H1 (cell line): ENCODE results near the gene KNCN. TPM values are rescaled to one million over a fixed set of nuclear protein-coding genes. Genes with fewer than 3 reads are reported as not detected.

Experiments used
- CTCF ChIA-PET: fragments of 300-600 bp; sonication (Branson Sonifier 250); formaldehyde crosslinking; loops from one replicate; lab custom pipeline; 2021; ENCODE audit not compliant: partially characterized antibody; lab: Charles Lee
- POLR2A ChIA-PET: fragments of 300-600 bp; sonication (Branson Sonifier 250); formaldehyde crosslinking; loops from one replicate; lab custom pipeline; 2021; ENCODE audit warnings: inconsistent platforms; ENCODE audit not compliant: partially characterized antibody; lab: Charles Lee
- DNase-seq, 2 experiments: peaks; one replicate each; pipeline versions ENCODE4 v3.0.0 to v3.0.0-alpha.2; 2010 to 2022; ENCODE audit warnings: low spot score in 2 of 2, low read depth in 1 of 2, mixed read lengths in 1 of 2
- FAIRE-seq: peaks from 2 replicates; lab custom pipeline; 2011; peaks lifted over from hg19 to GRCh38; lab: Jason Lieb, UNC
- H2AFZ ChIP-seq: 2 replicates; pipeline ENCODE4 v1.8.1; 2012; ENCODE audit warnings: low read length, inconsistent platforms
- H2AK5ac ChIP-seq: 2 replicates; pipeline ENCODE4 v1.6.1; 2013; ENCODE audit warnings: low read depth, low read length
- H2BK120ac ChIP-seq: replicated peaks from 2 replicates; pipeline ENCODE3; 2013; ENCODE audit warnings: low read depth, low read length, inconsistent platforms
- H2BK12ac ChIP-seq: 2 replicates; pipeline ENCODE4 v1.6.1; 2013; ENCODE audit warnings: low read depth, low read length
- H2BK15ac ChIP-seq: 2 replicates; pipeline ENCODE4 v1.6.1; 2013; ENCODE audit warnings: low read length
- H2BK20ac ChIP-seq: 2 replicates; pipeline ENCODE4 v1.6.1; 2013; ENCODE audit warnings: low read length
- H2BK5ac ChIP-seq: 2 replicates; pipeline ENCODE4 v1.6.1; 2013; ENCODE audit warnings: low read depth, low read length
- H3K14ac ChIP-seq: 2 replicates; pipeline ENCODE4 v1.6.1; 2013; ENCODE audit warnings: inconsistent platforms; ENCODE audit not compliant: insufficient read length
- H3K18ac ChIP-seq: 2 replicates; pipeline ENCODE4 v1.6.1; 2013; ENCODE audit warnings: low read length; ENCODE audit errors: extremely low read depth
- H3K23ac ChIP-seq: 2 replicates; pipeline ENCODE4 v1.6.1; 2013; ENCODE audit warnings: inconsistent platforms; ENCODE audit not compliant: insufficient read length
- H3K23me2 ChIP-seq: 2 replicates; pipeline ENCODE4 v1.6.1; 2013; ENCODE audit warnings: low read depth, low read length
- H3K27ac ChIP-seq: 2 replicates; pipeline ENCODE4 v1.6.1; 2011; ENCODE audit warnings: low read depth, low read length, inconsistent platforms
- H3K27me3 ChIP-seq, 4 experiments: replicated peaks in 1 of 4; 1 replicate in 1 of 4; 2 replicates in 3 of 4; pipeline versions ENCODE4 v1.6.1 to v1.8.1; 2011 to 2013; ENCODE audit warnings: low read length in 3 of 4, mild to moderate bottlenecking in 3 of 4, inconsistent platforms in 2 of 4, mixed read lengths in 2 of 4, moderate library complexity in 1 of 4; ENCODE audit not compliant: control insufficient read depth in 3 of 4, insufficient read depth in 3 of 4; ENCODE audit errors: extremely low read depth in 1 of 4
- H3K36me3 ChIP-seq, 4 experiments: 2 replicates each; pipeline versions ENCODE4 v1.6.1 to v1.8.1; 2011 to 2013; ENCODE audit warnings: mild to moderate bottlenecking in 4 of 4, low read length in 3 of 4, moderate library complexity in 2 of 4, control low read depth in 1 of 4, inconsistent platforms in 1 of 4; ENCODE audit not compliant: insufficient read depth in 4 of 4, control insufficient read depth in 2 of 4
- H3K4ac ChIP-seq: replicated peaks from 2 replicates; pipeline ENCODE3; 2013; ENCODE audit warnings: low read length, low read depth, mixed read lengths, inconsistent platforms; ENCODE audit not compliant: insufficient read length
- H3K4me1 ChIP-seq, 4 experiments: replicated peaks in 1 of 4; 1 replicate in 1 of 4; 2 replicates in 3 of 4; pipeline versions ENCODE4 v1.6.1 to v1.8.1; 2011 to 2013; ENCODE audit warnings: low read length in 3 of 4, inconsistent platforms in 2 of 4, mixed read lengths in 1 of 4; ENCODE audit not compliant: insufficient read depth in 4 of 4, control insufficient read depth in 3 of 4
- H3K4me2 ChIP-seq, 2 experiments: 2 replicates each; pipeline versions ENCODE4 v1.6.1 to v1.8.1; 2011 to 2013; ENCODE audit warnings: low read depth in 2 of 2, low read length in 2 of 2, control low read depth in 1 of 2, inconsistent platforms in 1 of 2, mild to moderate bottlenecking in 1 of 2; ENCODE audit not compliant: insufficient read depth in 1 of 2
- H3K4me3 ChIP-seq, 4 experiments: fragments of 200-600, 300-600 bp in 1 of 4; sonication (generic), shearing (Covaris generic), sonication (Bioruptor Twin) in 1 of 4; 2 replicates each; pipeline versions ENCODE4 v1.5.1 to v1.8.1; 2011 to 2016; ENCODE audit warnings: low read length in 4 of 4, low read depth in 3 of 4, control low read depth in 2 of 4, inconsistent platforms in 2 of 4, mild to moderate bottlenecking in 2 of 4, mixed read lengths in 1 of 4, moderate library complexity in 1 of 4; ENCODE audit not compliant: insufficient read depth in 2 of 4; ENCODE audit errors: extremely low read depth in 1 of 4
- H3K56ac ChIP-seq: replicated peaks from 2 replicates; pipeline ENCODE3; 2013; ENCODE audit warnings: low read depth, mild to moderate bottlenecking, mixed read lengths, low read length, inconsistent platforms; ENCODE audit not compliant: insufficient read length
- H3K79me1 ChIP-seq: 2 replicates; pipeline ENCODE4 v1.6.1; 2013; ENCODE audit warnings: low read depth, low read length, control low read depth
- H3K79me2 ChIP-seq, 2 experiments: 2 replicates each; pipeline versions ENCODE4 v1.6.1 to v1.8.1; 2012 to 2013; ENCODE audit warnings: low read length in 2 of 2, mild to moderate bottlenecking in 2 of 2, inconsistent platforms in 1 of 2; ENCODE audit not compliant: insufficient read depth in 2 of 2, control insufficient read depth in 1 of 2
- H3K9ac ChIP-seq, 4 experiments: replicated peaks in 1 of 4; 1 replicate in 1 of 4; 2 replicates in 3 of 4; pipeline versions ENCODE4 v1.6.1 to v1.8.1; 2011 to 2013; ENCODE audit warnings: low read depth in 3 of 4, low read length in 3 of 4, control low read depth in 2 of 4, mild to moderate bottlenecking in 2 of 4, moderate library complexity in 2 of 4, inconsistent platforms in 1 of 4; ENCODE audit errors: extremely low read depth in 1 of 4
- H3K9me3 ChIP-seq, 2 experiments: 2 replicates each; pipeline versions ENCODE4 v1.6.1 to v1.8.1; 2012 to 2013; ENCODE audit warnings: mild to moderate bottlenecking in 2 of 2, moderate library complexity in 2 of 2, control low read depth in 1 of 2, inconsistent platforms in 1 of 2, low read depth in 1 of 2, low read length in 1 of 2, mixed read lengths in 1 of 2; ENCODE audit not compliant: insufficient read depth in 2 of 2
- H4K20me1 ChIP-seq, 2 experiments: replicated peaks in 1 of 2; 2 replicates each; pipeline versions ENCODE3 to v1.8.1; 2011 to 2013; ENCODE audit warnings: inconsistent platforms in 2 of 2, low read length in 2 of 2, mild to moderate bottlenecking in 1 of 2; ENCODE audit not compliant: insufficient read depth in 2 of 2, control insufficient read depth in 1 of 2
- H4K5ac ChIP-seq: 2 replicates; pipeline ENCODE4 v1.6.1; 2013; ENCODE audit warnings: low read length, low read depth, mixed read lengths, inconsistent platforms; ENCODE audit not compliant: insufficient read length
- H4K8ac ChIP-seq: 2 replicates; pipeline ENCODE4 v1.8.0; 2013; ENCODE audit warnings: mild to moderate bottlenecking, moderate library complexity, low read length, inconsistent platforms; ENCODE audit not compliant: insufficient read depth; ENCODE audit errors: extremely low read depth
- H4K91ac ChIP-seq: replicated peaks from 2 replicates; pipeline ENCODE3; 2013; ENCODE audit warnings: low read length, mixed read lengths, inconsistent platforms; ENCODE audit not compliant: insufficient read length
- CBX5 ChIP-seq: fragments of 300-800, 300-1000 bp; sonication (generic); IDR thresholded peaks from 2 replicates; pipeline ENCODE4 v1.7.1; 2016; ENCODE audit warnings: antibody characterized with exemption, low read length, low read depth
- CREB1 ChIP-seq: IDR thresholded peaks from 2 replicates; pipeline ENCODE4 v1.6.1; 2012; ENCODE audit warnings: inconsistent platforms
- FOSL1 ChIP-seq: IDR thresholded peaks from 2 replicates; pipeline ENCODE4 v1.6.1; 2011; ENCODE audit warnings: mild to moderate bottlenecking, low read depth, low read length, moderate library complexity; ENCODE audit not compliant: insufficient read depth
- GABPA ChIP-seq: IDR thresholded peaks from 2 replicates; pipeline ENCODE4 v1.6.1; 2011; ENCODE audit warnings: mild to moderate bottlenecking, low read length, moderate library complexity, borderline replicate concordance; ENCODE audit not compliant: insufficient read depth
- JUN ChIP-seq: IDR thresholded peaks from 2 replicates; pipeline ENCODE4 v1.6.1; 2011; ENCODE audit warnings: low read depth, mild to moderate bottlenecking, improper control_type of control experiment, low read length
- KDM1A ChIP-seq: fragments of 200-600, 300-600 bp; sonication (generic); IDR thresholded peaks from 2 replicates; pipeline ENCODE4 v1.7.1; 2016; ENCODE audit warnings: mild to moderate bottlenecking, low read length, borderline replicate concordance
- KDM4A ChIP-seq: IDR thresholded peaks from one replicate; pipeline ENCODE4 v1.7.1; 2012; ENCODE audit warnings: low read depth, mild to moderate bottlenecking, moderate library complexity, low read length, inconsistent platforms; ENCODE audit not compliant: severe bottlenecking
- MAFK ChIP-seq: IDR thresholded peaks from 2 replicates; pipeline ENCODE4 v1.6.1; 2012; ENCODE audit warnings: low read depth, mild to moderate bottlenecking, improper control_type of control experiment, low read length
- SAP30 ChIP-seq: fragments of 300-600 bp; sonication (generic); IDR thresholded peaks from 2 replicates; pipeline ENCODE4 v1.7.1; 2012; ENCODE audit warnings: low read length, moderate library complexity, mild to moderate bottlenecking, inconsistent platforms; ENCODE audit not compliant: insufficient read depth, insufficient replicate concordance
- SIN3A ChIP-seq, 2 experiments: IDR thresholded peaks in 1 of 2; conservative IDR thresholded peaks in 1 of 2; 2 replicates each; pipeline ENCODE4 v1.6.1; 2011 to 2012; ENCODE audit warnings: low read length in 2 of 2, improper control_type of control experiment in 1 of 2, low read depth in 1 of 2, mild to moderate bottlenecking in 1 of 2
- TEAD4 ChIP-seq: IDR thresholded peaks from 2 replicates; pipeline ENCODE4 v1.6.1; 2012; ENCODE audit warnings: low read depth, low read length, inconsistent platforms, mixed read lengths
- ZNF274 ChIP-seq: IDR thresholded peaks from 2 replicates; pipeline ENCODE4 v1.7.0; 2012; ENCODE audit warnings: low read length, borderline replicate concordance; ENCODE audit errors: extremely low read depth
- WGBS, 2 experiments: shearing (Covaris generic) in 1 of 2; methylation state at CpG; one replicate each; pipeline versions ENCODE4 v1.1.6 to v1.1.7; 2013 to 2015; ENCODE audit warnings: low lambda C conversion rate in 2 of 2, mixed read lengths in 2 of 2, inconsistent platforms in 1 of 2, low coverage in 1 of 2, missing lambda C conversion rate in 1 of 2; ENCODE audit not compliant: insufficient replicate concordance in 2 of 2, insufficient coverage in 1 of 2, insufficient read length in 1 of 2; ENCODE audit errors: extremely low coverage in 1 of 2, missing lambda C conversion rate in 1 of 2; 5-methylcytosine and 5-hydroxymethylcytosine counted together
- polyA plus RNA-seq, 7 experiments: library from polyadenylated mRNA; depleted of rRNA in 3 of 7; stranded (reverse) in 5 of 7; unstranded in 2 of 7; fragments of >200 nt in 5 of 7; fragments of 200-250 nt in 2 of 7; gene quantifications; 1 replicate in 5 of 7; 2 replicates in 1 of 7; 4 replicates in 1 of 7; pipeline versions ENCODE4 v1.2.1 to v1.2.3, GENCODE V29; 2011 to 2013; ENCODE audit warnings: missing spikeins in 2 of 7, mixed read lengths in 2 of 7
- total RNA-seq: library from RNA; stranded (reverse); fragmentation: NEBNext Ultra II Directional; extraction: Animal tissue kit (Norgen Biotek cat#: 25700); gene quantifications from 2 replicates; pipeline ENCODE4 v1.2.1, GENCODE V29; 2021
- TF ChIP-seq, protein P1 (sequence below): IDR thresholded peaks from 2 replicates; pipeline ENCODE4 v1.6.1; 2011; ENCODE audit warnings: low read depth, mild to moderate bottlenecking, low read length; ENCODE audit not compliant: insufficient read depth

KNCN gene
- total and polyA plus RNA-seq, 2 of the 8 experiments (the other 6 are each of a cell fraction or from before 2014, with no cell fraction given), result not detected

- Histone ChIP-seq H2AK5ac (no peak overlapping the region; the same call in 1 of the 2 replicates), H3K79me1 (no peaks in the 10 kb centered on the region), H3K9me3 (no peaks in the 10 kb centered on the region), H3K14ac (no peak overlapping the region), H3K4me3 (no peak overlapping the region), H2AFZ (no peak overlapping the region), H3K18ac (no peak overlapping the region), H3K23ac (no peak overlapping the region), H2BK20ac (no peak overlapping the region), H2BK5ac (no peak overlapping the region), H3K4me2 (no peak overlapping the region), H2BK120ac (no peak overlapping the region), H4K91ac (no peak overlapping the region), H3K56ac (no peak overlapping the region), H3K4me1 (peaks cover 14 to 35% (median 23%) of the 10 kb centered on the region in 4 experiments), H3K27ac (no peak overlapping the region), H4K20me1 (peaks cover 0 to 2% of the 10 kb centered on the region in 2 experiments), H3K27me3 (peaks cover 0 to 23% (median 6%) of the 10 kb centered on the region in 4 experiments; a peak in 3 of 7 replicates), H3K36me3 (no peaks in the 10 kb centered on the region), H2BK12ac (peak overlapping the region; percentile 71; the same call in 1 of the 2 replicates), H3K9ac (no peak overlapping the region), H2BK15ac (0 out of 2 replicates have a peak overlapping the region, but pooled peaks have one; percentile 12), H4K8ac (no peak overlapping the region), H3K79me2 (no peaks in the 10 kb centered on the region), H3K23me2 (no peaks in the 10 kb centered on the region), H4K5ac (no peak overlapping the region), H3K4ac (no peak overlapping the region)
- POLR2A ChIA-PET, result interaction anchor here (1.2 kb wide), 1 partner anchor 28 kb away, joined by 3 read pairs; no protein-coding TSS in a partner anchor
- CTCF ChIA-PET, result interaction anchor here (1.0 to 18.9 kb wide), 8 partner anchors 9 to 66 kb away, joined by 3 to 287 read pairs (median 7); partner anchors contain the start of gene DMBX1
- no peak for FAIRE-seq
- 87% methylated on average over 5 of the region's 5 CpGs; no CpG with 5 or more reads in 1 of the 2 experiments for WGBS, 2 experiments
- no peak for DNase-seq
- TF ChIP-seq CREB1 (no peak), FOSL1 (no peak), MAFK (no peak), KDM4A (no peak), GABPA (no peak), SAP30 (no peak), JUN (no peak), ZNF274 (no peak), SIN3A (conservative IDR thresholded peaks at IDR 0.05 in 1 of 2, IDR thresholded peaks at IDR 0.05 in 1 of 2; ENCODE audit: low read depth in 1 of 2, low read length in 2 of 2) (no peak), KDM1A (no peak), TEAD4 (no peak), CBX5 (no peak)
- TF ChIP-seq, protein P1, sequence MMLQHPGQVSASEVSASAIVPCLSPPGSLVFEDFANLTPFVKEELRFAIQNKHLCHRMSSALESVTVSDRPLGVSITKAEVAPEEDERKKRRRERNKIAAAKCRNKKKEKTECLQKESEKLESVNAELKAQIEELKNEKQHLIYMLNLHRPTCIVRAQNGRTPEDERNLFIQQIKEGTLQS, result no peak
Measured at GRCh38 chr1:46513536-46513935, 37.9 kb downstream of the KNCN start.
